Esophagus mucosa (tissue), 1 donor: ENCODE results near the gene TYW1B. TPM values are rescaled to one million over a fixed set of nuclear protein-coding genes. Genes with fewer than 3 reads are reported as not detected.
"Not testable (repeated sequence)": the region's sequence is repeated elsewhere in the genome, so short reads cannot be mapped to it uniquely, and the experiment has no call there.

Source experiments
- ATAC-seq: fragments of 200-7000 bp; cut with Tn5 transposase; one replicate; pipeline ENCODE4 v1.9.1; 2020
- total RNA-seq: library from RNA; stranded (reverse); gene quantifications from one replicate; pipeline ENCODE4 v1.2.4, GENCODE V29; 2023
- donor health status: DM: yes; HTN: yes; CAD: no.

The TYW1B gene
- total RNA-seq, 1 donor from 2014 or later, result 1.00 TPM

DNA sequence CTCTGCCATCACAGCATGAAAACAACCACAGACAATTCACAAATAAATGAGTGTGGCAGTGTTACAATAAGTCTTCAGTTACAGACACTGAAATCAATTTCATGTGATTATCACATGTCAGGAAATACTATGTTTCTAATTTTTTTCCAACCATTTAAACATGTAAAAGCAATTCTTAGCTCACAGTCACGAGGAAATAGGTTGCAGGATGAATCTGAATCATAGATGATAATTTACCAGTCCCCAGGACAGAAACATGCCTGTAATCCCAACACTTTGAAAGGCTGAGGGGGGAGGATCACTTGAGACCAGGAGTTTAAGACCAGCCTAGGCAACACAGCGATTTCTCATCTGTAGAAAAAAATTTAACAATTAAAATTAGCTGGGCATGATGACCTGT lies 283.5 kb downstream of the TYW1B start:
- not testable (repeated sequence) for ATAC-seq

DNA sequence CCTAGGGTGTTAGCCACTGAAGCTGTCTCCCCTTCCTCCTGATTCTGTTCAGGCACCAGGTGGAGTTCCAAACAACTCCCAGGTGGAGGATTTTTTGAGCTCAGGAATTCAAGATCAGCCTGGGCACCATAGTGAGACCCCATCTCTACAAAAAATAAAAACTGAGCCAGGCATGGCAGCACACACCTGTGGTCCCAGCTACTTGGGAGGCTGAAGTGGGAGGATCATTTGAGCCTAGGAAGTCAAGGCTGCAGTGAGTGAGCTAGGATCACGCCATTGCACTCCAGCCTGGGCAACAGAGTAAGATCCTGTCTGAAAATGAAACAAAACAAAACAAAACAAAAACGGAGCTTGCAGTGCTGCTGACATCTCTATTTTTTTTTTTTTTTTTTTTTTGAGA lies 287.1 kb downstream of the TYW1B start:
- ATAC-seq, result no peak

DNA sequence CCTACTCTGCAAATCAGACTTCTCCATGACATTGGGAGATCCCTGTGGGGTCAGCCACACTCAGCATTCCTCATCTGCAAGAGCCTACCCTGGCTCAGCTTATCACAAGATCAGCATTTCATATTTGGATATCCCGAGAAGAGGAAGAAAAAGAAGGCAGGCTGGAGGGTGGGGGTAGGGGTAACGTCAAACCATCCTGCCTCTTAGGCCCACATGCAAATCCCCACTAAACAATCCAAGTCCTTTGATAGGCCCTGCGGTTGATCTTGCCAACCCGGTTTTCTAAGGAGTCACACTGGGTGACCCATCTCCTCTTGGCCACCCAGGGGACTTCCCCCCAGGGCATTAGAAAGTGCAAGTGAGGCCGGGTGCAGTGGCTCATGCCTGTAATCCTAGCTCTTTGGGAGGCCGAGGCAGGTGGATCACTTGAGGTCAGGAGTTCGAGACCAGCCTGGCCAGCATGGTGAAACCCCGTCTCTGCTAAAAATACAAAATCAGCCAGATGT lies 287.8 kb downstream of the TYW1B start:
- ATAC-seq, result no peak

DNA sequence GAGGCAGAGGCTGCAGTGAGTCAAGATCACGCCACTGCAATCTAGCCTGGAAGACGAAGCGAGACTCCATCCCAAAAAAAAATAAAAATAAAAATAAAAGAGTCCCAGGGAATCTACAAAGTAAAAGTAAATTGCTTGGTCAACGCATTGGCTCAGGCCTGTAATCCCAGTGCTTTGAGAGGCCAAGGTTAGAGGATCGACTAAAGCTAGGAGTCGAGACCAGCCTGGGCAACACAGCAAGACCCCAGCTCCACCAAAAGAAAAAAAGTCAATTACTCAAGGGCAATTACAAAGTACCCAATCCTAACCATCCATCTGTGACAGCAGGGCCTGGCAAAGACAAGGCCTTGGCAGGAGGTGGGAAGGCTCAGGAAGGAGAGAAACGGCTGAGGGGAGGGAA lies 288.3 kb downstream of the TYW1B start:
- no peak for ATAC-seq

DNA sequence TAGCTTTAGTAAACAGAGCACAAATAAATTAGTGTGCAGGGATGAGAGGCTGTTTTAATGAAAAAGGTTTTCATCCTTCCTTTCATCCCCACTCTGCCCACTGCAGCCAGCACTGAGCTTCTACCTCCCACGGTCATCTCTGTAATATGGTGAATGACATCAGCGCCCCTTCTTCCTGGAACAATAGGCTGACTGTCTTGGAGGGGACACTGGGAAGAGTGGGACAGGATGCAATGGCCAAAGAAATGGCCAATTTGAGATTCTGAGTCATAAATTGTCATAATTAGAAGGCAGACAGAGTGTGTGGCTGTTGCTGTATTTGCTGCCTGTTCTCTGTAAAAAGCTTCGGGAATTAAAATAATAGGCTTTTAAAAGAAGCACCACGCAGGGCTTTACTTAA lies 289.1 kb downstream of the TYW1B start:
- no peak for ATAC-seq

DNA sequence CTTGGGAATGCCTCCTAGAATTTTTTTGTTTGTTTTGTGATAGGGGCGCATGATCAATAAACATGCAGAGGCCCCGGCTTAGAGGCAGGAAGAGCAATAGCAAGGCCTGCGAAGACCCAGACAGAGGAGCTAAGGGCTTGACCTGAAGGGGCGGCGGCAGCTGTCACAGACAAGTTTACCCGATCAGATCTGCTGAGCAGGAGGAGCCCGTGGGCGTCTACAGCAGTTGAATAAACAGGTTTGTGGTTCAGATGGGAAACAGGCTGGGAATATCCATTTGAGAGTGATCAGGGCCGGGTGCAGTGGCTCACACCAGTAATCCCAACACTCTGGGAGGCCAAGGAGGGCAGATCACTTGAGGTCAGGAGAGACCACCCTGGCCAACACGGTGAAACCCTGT lies 289.9 kb downstream of the TYW1B start:
- no peak for ATAC-seq

DNA sequence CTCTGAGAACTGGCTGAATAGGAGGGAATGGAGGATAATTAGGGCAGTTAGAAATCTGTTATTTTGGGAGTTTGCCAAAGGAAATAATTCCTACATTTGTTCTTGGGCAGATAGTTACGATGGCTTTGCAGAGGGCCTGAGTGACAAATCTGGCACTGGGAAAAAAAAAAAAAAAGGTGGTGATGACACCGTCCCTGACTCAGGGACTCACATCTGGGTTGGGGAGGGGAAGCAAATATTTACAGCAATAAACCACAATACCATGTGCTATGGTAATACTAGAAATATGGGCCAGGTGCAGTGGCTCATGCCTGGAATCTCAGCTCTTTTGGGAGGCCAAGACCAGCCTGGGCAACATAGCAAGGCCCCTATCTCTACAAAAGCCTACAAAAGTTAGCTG lies 292.0 kb downstream of the TYW1B start:
- ATAC-seq, result not testable (repeated sequence)

DNA sequence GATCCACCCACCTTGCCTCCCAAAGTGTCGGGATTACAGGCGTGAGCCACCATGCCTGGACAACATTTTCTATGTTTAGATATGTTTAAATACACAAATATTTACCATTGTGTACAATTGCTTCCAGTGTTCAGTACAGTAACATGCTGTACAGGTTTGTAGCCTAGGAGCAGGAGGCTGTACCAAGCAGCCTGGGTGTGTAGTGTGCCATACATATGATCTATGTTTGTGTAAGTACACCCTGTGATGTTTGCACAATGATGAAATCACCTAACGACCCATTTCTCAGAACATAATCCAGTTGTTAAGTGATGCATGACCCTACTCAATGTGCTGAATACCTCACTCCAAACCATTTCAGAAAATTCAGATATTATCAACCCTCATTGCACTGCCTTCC lies 297.0 kb downstream of the TYW1B start:
- ATAC-seq, result peak; percentile 76

Other genes with a start within 250 kb of the TYW1B start
- gene POM121, start 96.9 kb upstream of the TYW1B start, total RNA-seq, result 23.4 TPM
- not detected for gene TRIM74, start 141.3 kb upstream of the TYW1B start, total RNA-seq
- not detected for gene SPDYE8, start 201.6 kb upstream of the TYW1B start, total RNA-seq
- not detected for gene SPDYE11, start 229.7 kb upstream of the TYW1B start, total RNA-seq